ENCODE results near the gene PKDCC.

Gene PKDCC

DNA sequence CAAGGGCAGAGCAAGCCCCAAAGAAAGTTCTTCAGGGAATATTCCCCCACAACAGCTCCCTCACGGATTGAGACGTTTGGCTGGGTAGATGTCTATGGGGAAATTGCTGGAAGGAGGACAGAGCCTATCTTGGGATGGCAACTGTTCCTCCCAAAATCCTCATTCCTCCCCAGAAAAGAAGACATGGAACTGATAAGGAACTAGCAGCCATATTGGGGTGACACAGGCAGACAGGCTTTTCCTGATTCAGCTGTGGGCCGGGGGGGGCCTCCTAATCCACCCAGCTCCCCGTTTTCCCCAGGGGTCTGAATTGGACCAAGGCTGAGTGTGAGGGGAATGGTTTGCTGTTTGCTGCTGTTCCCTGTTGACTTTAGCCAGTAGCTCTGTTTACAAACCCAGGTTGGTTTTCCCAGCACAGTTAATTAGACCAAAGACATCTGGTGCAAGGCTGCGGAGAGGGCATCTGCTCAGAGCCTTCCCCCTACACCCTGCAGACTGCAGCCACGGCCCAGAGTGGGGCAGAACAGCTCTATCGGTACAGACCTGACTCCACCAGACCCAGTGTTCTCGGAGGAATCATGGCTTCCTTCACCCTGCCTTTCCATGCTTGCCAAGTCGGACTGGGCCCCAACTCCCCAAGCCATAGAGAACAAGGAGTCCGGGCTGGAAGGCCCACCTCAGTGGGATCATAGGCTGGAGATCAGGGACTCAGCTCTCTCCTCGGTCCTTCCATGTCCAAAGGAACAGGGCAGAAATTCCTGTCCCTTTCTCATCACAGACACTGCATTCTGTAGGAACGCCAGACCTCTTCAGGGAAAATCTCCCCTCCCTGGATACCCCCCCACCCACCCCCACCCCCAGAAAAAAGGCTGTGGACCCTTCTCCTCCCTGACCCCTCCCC is 1.7 kb upstream of the PKDCC start:
- ChIA-PET POLR2A (interaction anchor here (0.6 to 3.5 kb wide), 25 partner anchors 10 to 183 kb away, joined by 3 to 23 read pairs (median 4); no protein-coding TSS in a partner anchor), CTCF (interaction anchor here (0.6 to 1.2 kb wide), 5 partner anchors 11 to 192 kb away, joined by 3 to 5 read pairs (median 4); no protein-coding TSS in a partner anchor)
- TF ChIP-seq ARNT (IDR thresholded peaks at IDR 0.05) (no peak), CTBP1 (IDR thresholded peaks at IDR 0.05; ENCODE audit: borderline replicate concordance) (no peak), TARDBP (IDR thresholded peaks at IDR 0.05) (no peak), NFRKB (IDR thresholded peaks at IDR 0.05) (no peak), SUZ12 (IDR thresholded peaks at IDR 0.05) (no peak), L3MBTL2 (conservative IDR thresholded peaks at IDR 0.05) (no peak), ELF4 (IDR thresholded peaks at IDR 0.05) (no peak), SP1 (IDR thresholded peaks at IDR 0.05) (no peak), BHLHE40 (IDR thresholded peaks at IDR 0.05; ENCODE audit: borderline replicate concordance) (no peak), LEF1 (IDR thresholded peaks at IDR 0.05; ENCODE audit: borderline replicate concordance) (no peak), FOXM1 (IDR thresholded peaks at IDR 0.05; ENCODE audit: borderline replicate concordance) (no peak), FOXA1 (IDR thresholded peaks at IDR 0.05) (no peak), FOXK2 (IDR thresholded peaks at IDR 0.05) (no peak), HDGF (IDR thresholded peaks at IDR 0.05; ENCODE audit: borderline replicate concordance) (no peak), PKNOX1 (IDR thresholded peaks at IDR 0.05) (no peak), ZNF384 (IDR thresholded peaks at IDR 0.05) (no peak)
- no peak for DNase-seq (ENCODE audit: extremely low spot score)

GRCh38 chr2:42046819-42047487 is 868 bp upstream of the PKDCC start:
- TF ChIP-seq LEF1 (IDR thresholded peaks at IDR 0.05; ENCODE audit: borderline replicate concordance) (no peak), ELF4 (IDR thresholded peaks at IDR 0.05) (no peak), FOXK2 (IDR thresholded peaks at IDR 0.05) (no peak), NFRKB (IDR thresholded peaks at IDR 0.05) (no peak), FOXM1 (IDR thresholded peaks at IDR 0.05; ENCODE audit: borderline replicate concordance) (no peak), TARDBP (IDR thresholded peaks at IDR 0.05) (0 out of 2 replicates have a peak, but pooled peaks have one; percentile 8), CTBP1 (IDR thresholded peaks at IDR 0.05; ENCODE audit: borderline replicate concordance) (no peak)
- ChIA-PET POLR2A (interaction anchor here (0.6 to 3.5 kb wide), 26 partner anchors 10 to 182 kb away, joined by 3 to 23 read pairs (median 4); no protein-coding TSS in a partner anchor), CTCF (interaction anchor here (0.6 kb wide), 2 partner anchors 39 to 193 kb away, joined by 3 read pairs; no protein-coding TSS in a partner anchor)
- DNase-seq (ENCODE audit: extremely low spot score): peak; percentile 25

DNA sequence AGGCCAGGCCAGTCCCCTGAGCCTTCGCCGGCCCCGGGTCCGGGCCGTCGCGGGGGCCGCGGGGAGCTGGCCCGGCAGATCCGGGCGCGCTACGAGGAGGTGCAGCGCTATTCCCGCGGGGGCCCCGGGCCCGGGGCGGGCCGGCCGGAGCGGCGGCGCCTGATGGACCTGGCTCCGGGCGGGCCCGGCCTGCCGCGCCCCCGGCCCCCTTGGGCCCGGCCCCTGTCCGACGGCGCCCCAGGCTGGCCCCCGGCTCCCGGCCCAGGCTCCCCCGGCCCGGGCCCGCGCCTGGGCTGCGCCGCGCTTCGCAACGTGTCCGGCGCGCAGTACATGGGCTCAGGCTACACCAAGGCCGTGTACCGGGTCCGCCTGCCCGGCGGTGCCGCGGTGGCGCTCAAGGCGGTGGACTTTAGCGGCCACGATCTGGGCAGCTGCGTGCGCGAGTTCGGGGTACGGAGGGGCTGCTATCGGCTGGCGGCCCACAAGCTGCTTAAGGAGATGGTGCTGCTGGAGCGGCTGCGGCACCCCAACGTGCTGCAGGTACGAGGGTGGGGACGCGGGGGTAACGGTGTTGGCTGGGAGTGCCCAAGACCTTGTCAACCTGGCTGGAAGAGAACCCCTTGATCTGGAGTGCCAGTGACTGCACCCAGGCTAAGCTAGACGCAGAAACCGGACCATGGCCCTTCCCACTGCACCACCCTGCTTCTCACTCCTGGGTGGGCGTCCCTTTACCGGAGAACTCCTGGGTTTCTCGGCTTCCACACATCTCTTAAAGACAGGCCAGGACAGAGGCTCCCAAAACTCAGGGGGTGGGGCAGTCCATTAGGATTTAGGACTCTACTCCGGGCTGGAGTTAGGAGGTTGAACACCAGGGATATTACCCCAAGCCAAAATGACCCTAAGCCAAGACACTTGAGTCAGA is 739 bp downstream of the PKDCC start:
- ChIA-PET POLR2A (interaction anchor here (0.8 to 3.5 kb wide), 15 partner anchors 8 to 409 kb away, joined by 3 to 23 read pairs (median 4); no protein-coding TSS in a partner anchor), CTCF (interaction anchor here (1.3 to 1.5 kb wide), 2 partner anchors 36 to 178 kb away, joined by 3 to 4 read pairs; no protein-coding TSS in a partner anchor)
- no peak for TF ChIP-seq HDGF (IDR thresholded peaks at IDR 0.05; ENCODE audit: borderline replicate concordance)
- TF ChIP-seq ZNF384 (IDR thresholded peaks at IDR 0.05): no peak
- no peak for TF ChIP-seq L3MBTL2 (conservative IDR thresholded peaks at IDR 0.05)
- peak; percentile 33 for DNase-seq (ENCODE audit: extremely low spot score)

- DNase-seq (ENCODE audit: extremely low spot score): no peak
- CTCF ChIA-PET: interaction anchor here (1.0 to 1.5 kb wide), 3 partner anchors 9 to 178 kb away, joined by 3 to 4 read pairs (median 4); no protein-coding TSS in a partner anchor
- POLR2A ChIA-PET: interaction anchor here (0.6 to 3.5 kb wide), 5 partner anchors 11 to 48 kb away, joined by 3 to 18 read pairs (median 4); no protein-coding TSS in a partner anchor
- TF ChIP-seq LEF1 (IDR thresholded peaks at IDR 0.05; ENCODE audit: borderline replicate concordance): no peak
- TF ChIP-seq NFRKB (IDR thresholded peaks at IDR 0.05): no peak
- TF ChIP-seq HDGF (IDR thresholded peaks at IDR 0.05; ENCODE audit: borderline replicate concordance): no peak
- TF ChIP-seq FOXM1 (IDR thresholded peaks at IDR 0.05; ENCODE audit: borderline replicate concordance): no peak
- TF ChIP-seq SUZ12 (IDR thresholded peaks at IDR 0.05): no peak
- TF ChIP-seq ARNT (IDR thresholded peaks at IDR 0.05): no peak
- no peak for TF ChIP-seq L3MBTL2 (conservative IDR thresholded peaks at IDR 0.05)
- no peak for TF ChIP-seq FOXK2 (IDR thresholded peaks at IDR 0.05)
- TF ChIP-seq ZNF384 (IDR thresholded peaks at IDR 0.05): no peak
- TF ChIP-seq ELF4 (IDR thresholded peaks at IDR 0.05): no peak
These were observed 1.6 kb downstream of the PKDCC start for GRCh38 chr2:42049221-42050009.

- no peak for DNase-seq (ENCODE audit: extremely low spot score)
- POLR2A ChIA-PET: interaction anchor here (0.6 to 3.5 kb wide), 4 partner anchors 11 to 49 kb away, joined by 3 to 18 read pairs (median 4); no protein-coding TSS in a partner anchor
- CTCF ChIA-PET: interaction anchor here (1.0 to 1.5 kb wide), 3 partner anchors 9 to 179 kb away, joined by 3 to 4 read pairs (median 4); no protein-coding TSS in a partner anchor
- TF ChIP-seq PKNOX1 (IDR thresholded peaks at IDR 0.05): no peak
- TF ChIP-seq TARDBP (IDR thresholded peaks at IDR 0.05): no peak
- TF ChIP-seq ARNT (IDR thresholded peaks at IDR 0.05): no peak
- TF ChIP-seq SUZ12 (IDR thresholded peaks at IDR 0.05): no peak
- no peak for TF ChIP-seq BHLHE40 (IDR thresholded peaks at IDR 0.05; ENCODE audit: borderline replicate concordance)
- TF ChIP-seq NFRKB (IDR thresholded peaks at IDR 0.05): no peak
- no peak for TF ChIP-seq ELF4 (IDR thresholded peaks at IDR 0.05)
- TF ChIP-seq CTBP1 (IDR thresholded peaks at IDR 0.05; ENCODE audit: borderline replicate concordance): no peak
- TF ChIP-seq LEF1 (IDR thresholded peaks at IDR 0.05; ENCODE audit: borderline replicate concordance): no peak
- TF ChIP-seq ZNF384 (IDR thresholded peaks at IDR 0.05): no peak
- no peak for TF ChIP-seq L3MBTL2 (conservative IDR thresholded peaks at IDR 0.05)
These were observed 2.3 kb downstream of the PKDCC start for GRCh38 chr2:42050010-42050702.

Measured in HEK293T (cell line).